Right kidney (tissue), 9 donors: ENCODE results near the gene GPR22.

ENCODE experiments used
- DNase-seq: peaks from one replicate; pipeline ENCODE4 v3.0.0-alpha.2; 2016
- long read RNA-seq, 8 donors: transcript quantifications; one replicate each; lab custom pipeline, GENCODE V29; 2026

GPR22 gene
- long read RNA-seq, donor 1, result 0 reads
- long read RNA-seq, donor 2, result 0 reads
- long read RNA-seq, donor 3, result 0 reads
- long read RNA-seq, donor 4, result 0 reads
- long read RNA-seq, donor 5, result 0 reads
- long read RNA-seq, donor 6, result 0 reads
- long read RNA-seq, donor 7, result 0 reads
- long read RNA-seq, donor 8, result 0 reads

- no peak for DNase-seq
These were observed at the start of gene GPR22 for GRCh38 chr7:107469929-107470328. GPR22 (plus strand) TSS chr7:107470057; CDS start chr7:107474061, 4,004 bp downstream.

GRCh38 chr7:107427462-107427861 lies 42.4 kb upstream of the GPR22 start:
- DNase-seq, result no peak

- DNase-seq, result no peak
These were observed 41.2 kb upstream of the GPR22 start for GRCh38 chr7:107428642-107429041.

- DNase-seq, result no peak
These were observed 39.8 kb upstream of the GPR22 start for GRCh38 chr7:107430057-107430456.

GRCh38 chr7:107432261-107432660 lies 37.6 kb upstream of the GPR22 start:
- DNase-seq, result no peak

- DNase-seq, result no peak
These were observed 34.1 kb upstream of the GPR22 start for GRCh38 chr7:107435749-107436148.

GRCh38 chr7:107439025-107439424 lies 30.8 kb upstream of the GPR22 start:
- no peak for DNase-seq

- DNase-seq, result no peak
These were observed 28.1 kb upstream of the GPR22 start for GRCh38 chr7:107441581-107442422.

GRCh38 chr7:107442678-107443077 lies 27.2 kb upstream of the GPR22 start:
- DNase-seq, result no peak

GRCh38 chr7:107446531-107446930 lies 23.3 kb upstream of the GPR22 start:
- no peak for DNase-seq

GRCh38 chr7:107446988-107447387 lies 22.9 kb upstream of the GPR22 start:
- no peak for DNase-seq

GRCh38 chr7:107450970-107451369 lies 18.9 kb upstream of the GPR22 start:
- DNase-seq, result no peak

- DNase-seq, result no peak
These were observed 16.5 kb upstream of the GPR22 start for GRCh38 chr7:107453388-107453787.

GRCh38 chr7:107461938-107462533 lies 7.8 kb upstream of the GPR22 start:
- no peak for DNase-seq

GRCh38 chr7:107463139-107464078 lies 6.4 kb upstream of the GPR22 start:
- no peak for DNase-seq

- no peak for DNase-seq
These were observed 5.1 kb upstream of the GPR22 start for GRCh38 chr7:107464666-107465226.

- DNase-seq, result no peak
These were observed 1.9 kb upstream of the GPR22 start for GRCh38 chr7:107467972-107468371.

GRCh38 chr7:107468824-107469223 lies 1.0 kb upstream of the GPR22 start:
- DNase-seq, result no peak

- DNase-seq, result no peak
These were observed 1.6 kb downstream of the GPR22 start for GRCh38 chr7:107471292-107472070.

GRCh38 chr7:107472116-107472515 lies 2.3 kb downstream of the GPR22 start:
- no peak for DNase-seq

- DNase-seq, result no peak
These were observed 4.3 kb downstream of the GPR22 start for GRCh38 chr7:107474104-107474521.
